ENCODE measurements around the gene SLC26A1.

The SLC26A1 gene

DNA sequence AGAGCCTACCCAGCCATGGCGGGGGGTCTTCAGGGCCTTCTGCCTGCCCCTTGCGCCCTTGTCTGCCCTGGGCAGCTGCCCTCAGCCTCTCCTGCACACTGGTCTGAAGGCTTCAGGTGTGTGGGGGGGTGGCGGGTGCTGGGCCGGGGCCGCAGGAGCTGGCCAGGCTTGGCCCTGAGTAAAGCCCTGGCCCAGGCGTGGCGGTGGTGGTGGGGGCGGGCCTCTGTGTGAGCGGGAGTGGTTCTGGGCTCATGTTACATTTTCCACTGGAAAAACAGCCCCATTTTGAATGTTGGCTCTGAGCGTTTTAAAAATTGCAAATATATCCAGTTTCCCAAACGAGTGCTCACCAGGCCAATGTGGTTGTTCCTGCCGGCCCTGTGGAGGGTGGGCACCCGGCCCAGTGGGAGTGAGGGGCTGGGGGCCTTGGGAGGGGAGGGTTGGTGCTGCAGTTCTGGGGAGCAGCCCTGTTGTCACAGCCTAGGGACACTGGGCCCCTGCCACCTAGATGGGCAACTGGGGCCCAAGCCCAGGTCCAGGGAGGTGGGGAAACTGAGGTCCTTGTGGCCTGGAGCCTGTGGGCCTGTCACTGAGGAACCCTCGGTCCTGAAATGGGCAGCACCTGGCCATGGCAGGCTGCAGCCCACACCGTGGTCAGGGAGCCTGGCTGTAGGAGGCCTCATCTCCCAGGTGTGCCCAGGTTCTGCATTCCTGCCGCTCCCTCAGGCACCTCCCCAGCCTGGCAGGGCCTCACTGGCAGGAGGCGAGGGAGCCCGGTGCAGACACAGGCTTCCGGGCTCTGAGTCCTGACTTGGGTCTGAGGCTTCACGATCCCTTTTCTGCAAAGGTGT, 46.5 kb upstream of the SLC26A1 start:
- no peak for TF ChIP-seq CTCF (conservative IDR thresholded peaks at IDR 0.05)
- peak; percentile 18; the same call in 1 of the 2 replicates for TF ChIP-seq ZFX (IDR thresholded peaks at IDR 0.05)
- peak overlapping the region; percentile 83 for H3K27ac ChIP-seq

GRCh38 chr4:1038948-1039492, 45.8 kb upstream of the SLC26A1 start:
- peak overlapping the region; percentile 83 for H3K27ac ChIP-seq
- TF ChIP-seq ZFX (IDR thresholded peaks at IDR 0.05) (no peak), CTCF (conservative IDR thresholded peaks at IDR 0.05) (no peak)

DNA sequence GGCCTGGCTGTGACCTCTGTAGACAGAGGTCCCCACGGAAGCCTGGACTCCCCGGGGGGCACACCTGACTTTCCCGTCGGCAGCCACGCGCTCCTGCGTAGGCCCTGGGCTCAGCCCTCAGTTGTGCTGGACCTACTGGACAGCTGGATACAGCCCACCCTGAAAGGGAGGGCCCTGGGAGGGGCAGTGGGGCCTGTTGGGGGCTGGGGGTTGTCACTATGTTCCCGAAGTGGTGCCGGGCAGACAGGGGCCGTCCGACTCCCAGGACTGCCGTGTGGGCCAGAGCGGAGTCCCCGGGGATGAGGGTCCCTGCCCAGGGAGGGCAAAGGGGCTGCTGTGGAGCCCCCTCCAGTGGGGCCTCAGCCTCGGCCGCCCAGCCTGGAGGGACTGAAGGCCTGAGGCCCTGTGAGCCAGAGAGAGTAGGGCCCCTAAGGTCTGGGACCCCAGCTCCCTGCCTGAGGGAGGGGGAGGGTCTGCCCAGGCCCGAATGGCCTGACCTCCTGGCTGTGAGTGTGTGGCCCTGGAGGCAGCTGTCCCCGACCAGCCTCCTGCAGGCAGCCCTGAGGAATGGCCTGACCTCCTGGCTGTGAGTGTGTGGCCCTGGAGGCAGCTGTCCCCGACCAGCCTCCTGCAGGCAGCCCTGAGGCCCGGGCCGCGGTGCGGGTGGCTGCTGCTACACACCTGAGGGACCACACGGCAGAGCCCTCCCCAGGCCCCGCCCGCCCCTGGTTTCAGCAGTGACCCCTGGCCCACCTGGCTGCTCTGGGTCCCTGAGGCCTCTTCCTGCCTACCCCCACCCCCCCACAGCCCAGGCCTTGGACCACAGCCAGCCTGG, 44.0 kb upstream of the SLC26A1 start:
- no peak overlapping the region for H3K27ac ChIP-seq
- TF ChIP-seq ZFX (IDR thresholded peaks at IDR 0.05): no peak
- no peak for TF ChIP-seq CTCF (conservative IDR thresholded peaks at IDR 0.05)

DNA sequence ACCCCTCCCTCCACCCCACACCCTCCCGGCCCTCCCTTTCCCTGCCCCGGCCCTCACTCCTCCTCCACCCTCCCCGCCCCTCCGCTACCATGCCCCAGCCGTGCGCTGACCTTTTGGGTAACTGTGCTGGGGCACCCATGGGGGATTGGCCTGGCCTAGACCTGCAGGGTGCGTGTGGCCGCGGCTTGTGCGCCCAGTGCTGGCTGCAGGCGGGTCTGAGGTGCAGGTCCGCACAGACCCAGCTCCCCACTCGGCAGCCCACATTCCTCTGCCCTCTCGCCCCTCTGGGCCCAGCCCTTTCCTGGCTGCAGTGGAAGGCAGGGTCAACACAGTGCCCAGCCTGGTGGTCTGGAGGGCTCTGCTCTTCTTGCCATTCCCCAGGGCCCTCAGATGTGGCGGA, 42.9 kb upstream of the SLC26A1 start:
- no peak for TF ChIP-seq CTCF (conservative IDR thresholded peaks at IDR 0.05)
- TF ChIP-seq ZFX (IDR thresholded peaks at IDR 0.05): no peak
- H3K27ac ChIP-seq: no peak overlapping the region

GRCh38 chr4:1035510-1035909, 42.3 kb upstream of the SLC26A1 start:
- no peak for TF ChIP-seq ZFX (IDR thresholded peaks at IDR 0.05)
- no peak for TF ChIP-seq CTCF (conservative IDR thresholded peaks at IDR 0.05)
- H3K27ac ChIP-seq: no peak overlapping the region

- H3K27ac ChIP-seq: no peak overlapping the region
- TF ChIP-seq ZFX (IDR thresholded peaks at IDR 0.05) (no peak), CTCF (conservative IDR thresholded peaks at IDR 0.05) (no peak)
Measured at GRCh38 chr4:1033840-1034551, 40.8 kb upstream of the SLC26A1 start.

Data from C4-2B (cell line).